22Rv1 (cell line): ENCODE measurements around the gene DOCK10.

Experiments
- CTCF ChIP-seq: fragments of 450-650 bp; IDR thresholded peaks from 2 replicates; pipeline ENCODE4 v1.5.1; 2017; ENCODE audit warnings: mild to moderate bottlenecking
- ZFX ChIP-seq: fragments of 450-650 bp; IDR thresholded peaks from 2 replicates; pipeline ENCODE4 v1.6.1; 2017; ENCODE audit warnings: antibody characterized with exemption, borderline replicate concordance

GRCh38 chr2:224890372-224890771, 151.9 kb downstream of the DOCK10 start:
- TF ChIP-seq CTCF, result no peak
- TF ChIP-seq ZFX, result no peak
